Hepatocyte (in vitro differentiated cells): ENCODE results near the gene TEX14. TPM values are rescaled to one million over a fixed set of nuclear protein-coding genes. Genes with fewer than 3 reads are reported as not detected.

Source experiments
- DNase-seq: peaks from one replicate; pipeline ENCODE4 v3.0.0-alpha.2; 2016; ENCODE audit warnings: low spot score
- H2AFZ ChIP-seq: fragments of 200-600 bp; sonication (generic); 2 replicates; pipeline ENCODE4 v1.6.0; 2016; ENCODE audit warnings: antibody characterized with exemption, mild to moderate bottlenecking
- H3K27ac ChIP-seq: fragments of 200-600 bp; sonication (generic); 2 replicates; pipeline ENCODE4 v1.5.1; 2016; ENCODE audit warnings: mild to moderate bottlenecking
- H3K27me3 ChIP-seq: fragments of 200-600 bp; sonication (generic); 2 replicates; pipeline ENCODE4 v1.6.1; 2016
- H3K36me3 ChIP-seq: fragments of 200-600 bp; sonication (generic); replicated peaks from 2 replicates; pipeline ENCODE4 v1.5.1; 2016; ENCODE audit warnings: low read depth; ENCODE audit not compliant: insufficient read depth
- H3K4me1 ChIP-seq: fragments of 200-600 bp; sonication (generic); 2 replicates; pipeline ENCODE4 v1.5.1; 2016; ENCODE audit warnings: mild to moderate bottlenecking, moderate library complexity; ENCODE audit not compliant: insufficient read depth
- H3K4me2 ChIP-seq: fragments of 200-600 bp; sonication (generic); 2 replicates; pipeline ENCODE4 v1.6.0; 2016
- H3K4me3 ChIP-seq: fragments of 200-600 bp; sonication (generic); 2 replicates; pipeline ENCODE4 v1.5.1; 2016; ENCODE audit warnings: mild to moderate bottlenecking
- H3K79me2 ChIP-seq: fragments of 200-600 bp; sonication (generic); 2 replicates; pipeline ENCODE4 v1.6.0; 2017; ENCODE audit warnings: mild to moderate bottlenecking
- H3K9me2 ChIP-seq: fragments of 200-600 bp; sonication (generic); replicated peaks from 2 replicates; pipeline ENCODE4 v1.6.0; 2017; ENCODE audit warnings: mild to moderate bottlenecking; ENCODE audit not compliant: insufficient read depth
- H3K9me3 ChIP-seq: fragments of 200-600 bp; sonication (generic); 2 replicates; pipeline ENCODE4 v1.5.1; 2016; ENCODE audit warnings: low read depth, mild to moderate bottlenecking
- H4K20me1 ChIP-seq: fragments of 200-600 bp; sonication (generic); 2 replicates; pipeline ENCODE4 v1.6.0; 2016; ENCODE audit warnings: mild to moderate bottlenecking; ENCODE audit not compliant: insufficient read depth, poor library complexity, severe bottlenecking
- EZH2 ChIP-seq: fragments of 200-600 bp; sonication (generic); IDR thresholded peaks from 2 replicates; pipeline ENCODE4 v1.6.1; 2016; ENCODE audit warnings: antibody characterized with exemption, mild to moderate bottlenecking, borderline replicate concordance
- EZH2phosphoT487 ChIP-seq: fragments of 200-600 bp; sonication (generic); IDR thresholded peaks from one replicate; pipeline ENCODE4 v1.6.1; 2018; ENCODE audit warnings: antibody characterized with exemption, mild to moderate bottlenecking, low read depth, moderate library complexity; ENCODE audit not compliant: unreplicated experiment, severe bottlenecking
- WGBS: methylation state at CpG from one replicate; pipeline ENCODE4 v1.1.6; 2016; ENCODE audit warnings: low lambda C conversion rate; ENCODE audit errors: missing lambda C conversion rate; 5-methylcytosine and 5-hydroxymethylcytosine counted together
- polyA plus RNA-seq: library from polyadenylated mRNA; unstranded; fragments of >200 nt; fragmentation: Nextera tagmentation; extraction: Ambion mirVana; gene quantifications from 2 replicates; pipeline ENCODE4 v1.2.1, GENCODE V29; 2016
- total RNA-seq: library from RNA; depleted of rRNA; stranded (reverse); fragments of >200 nt; gene quantifications from 2 replicates; pipeline ENCODE4 v1.2.3, GENCODE V29; 2014
- TF ChIP-seq, protein P1 (sequence below): fragments of 200-600 bp; sonication (generic); IDR thresholded peaks from 2 replicates; pipeline ENCODE4 v1.5.1; 2016; ENCODE audit warnings: antibody characterized with exemption, mild to moderate bottlenecking; ENCODE audit not compliant: poor library complexity

The TEX14 gene
- total and polyA plus RNA-seq, 2 experiments from 2014 or later: 0.07 TPM; not detected in 1

DNA sequence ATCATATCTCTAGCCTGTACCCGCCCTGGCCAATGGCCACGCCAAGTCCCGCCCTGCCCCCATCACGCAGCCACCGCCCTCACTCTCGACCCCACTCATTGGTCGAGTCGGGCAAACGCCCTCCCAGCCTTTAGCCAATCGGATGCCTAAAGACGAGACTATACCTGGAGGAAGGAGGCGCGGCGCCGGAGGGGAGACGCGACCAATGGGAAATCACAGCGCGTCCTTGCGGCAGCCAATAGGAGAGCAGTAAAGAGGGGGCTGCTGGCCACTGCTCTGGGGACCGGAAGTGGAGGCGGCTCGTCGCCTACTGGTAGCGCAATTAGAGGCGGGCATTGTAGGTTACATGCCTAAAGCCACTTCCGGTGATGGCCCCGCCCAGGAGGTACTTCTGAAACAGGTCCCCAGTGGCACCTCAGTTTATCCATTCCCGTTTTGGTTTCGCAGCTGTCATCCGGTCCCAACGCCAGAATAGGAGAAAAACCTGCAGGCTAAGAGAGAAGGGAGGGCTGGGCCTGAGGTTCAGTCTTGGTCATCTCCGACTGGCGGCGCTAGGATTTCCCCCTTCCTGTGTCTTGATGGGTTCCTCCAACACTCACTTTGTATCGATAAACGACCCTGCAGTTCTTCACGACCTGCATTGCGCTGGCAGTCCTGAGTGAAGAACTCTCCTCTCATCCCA lies 173.8 kb downstream of the TEX14 start:
- no peaks in the 10 kb centered on the region for H4K20me1 ChIP-seq
- H3K4me3 ChIP-seq: peak overlapping the region; percentile 23
- no peaks in the 10 kb centered on the region for H3K36me3 ChIP-seq
- no peaks in the 10 kb centered on the region for H3K9me3 ChIP-seq
- WGBS: under 1% methylated on average over 39 of the region's 39 CpGs
- H3K27ac ChIP-seq: peak overlapping the region; percentile 89
- H3K9me2 ChIP-seq: no peaks in the 10 kb centered on the region
- peak overlapping the region; percentile 79 for H2AFZ ChIP-seq
- H3K79me2 ChIP-seq: peaks cover 29% of the 10 kb centered on the region
- no peaks in the 10 kb centered on the region for H3K27me3 ChIP-seq
- peaks cover 20% of the 10 kb centered on the region for H3K4me1 ChIP-seq
- peak; percentile 100 for DNase-seq
- peak overlapping the region; percentile 78 for H3K4me2 ChIP-seq
- TF ChIP-seq, protein P1, sequence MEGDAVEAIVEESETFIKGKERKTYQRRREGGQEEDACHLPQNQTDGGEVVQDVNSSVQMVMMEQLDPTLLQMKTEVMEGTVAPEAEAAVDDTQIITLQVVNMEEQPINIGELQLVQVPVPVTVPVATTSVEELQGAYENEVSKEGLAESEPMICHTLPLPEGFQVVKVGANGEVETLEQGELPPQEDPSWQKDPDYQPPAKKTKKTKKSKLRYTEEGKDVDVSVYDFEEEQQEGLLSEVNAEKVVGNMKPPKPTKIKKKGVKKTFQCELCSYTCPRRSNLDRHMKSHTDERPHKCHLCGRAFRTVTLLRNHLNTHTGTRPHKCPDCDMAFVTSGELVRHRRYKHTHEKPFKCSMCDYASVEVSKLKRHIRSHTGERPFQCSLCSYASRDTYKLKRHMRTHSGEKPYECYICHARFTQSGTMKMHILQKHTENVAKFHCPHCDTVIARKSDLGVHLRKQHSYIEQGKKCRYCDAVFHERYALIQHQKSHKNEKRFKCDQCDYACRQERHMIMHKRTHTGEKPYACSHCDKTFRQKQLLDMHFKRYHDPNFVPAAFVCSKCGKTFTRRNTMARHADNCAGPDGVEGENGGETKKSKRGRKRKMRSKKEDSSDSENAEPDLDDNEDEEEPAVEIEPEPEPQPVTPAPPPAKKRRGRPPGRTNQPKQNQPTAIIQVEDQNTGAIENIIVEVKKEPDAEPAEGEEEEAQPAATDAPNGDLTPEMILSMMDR: no peak
- TF ChIP-seq EZH2phosphoT487 (no peak), EZH2 (no peak)

DNA sequence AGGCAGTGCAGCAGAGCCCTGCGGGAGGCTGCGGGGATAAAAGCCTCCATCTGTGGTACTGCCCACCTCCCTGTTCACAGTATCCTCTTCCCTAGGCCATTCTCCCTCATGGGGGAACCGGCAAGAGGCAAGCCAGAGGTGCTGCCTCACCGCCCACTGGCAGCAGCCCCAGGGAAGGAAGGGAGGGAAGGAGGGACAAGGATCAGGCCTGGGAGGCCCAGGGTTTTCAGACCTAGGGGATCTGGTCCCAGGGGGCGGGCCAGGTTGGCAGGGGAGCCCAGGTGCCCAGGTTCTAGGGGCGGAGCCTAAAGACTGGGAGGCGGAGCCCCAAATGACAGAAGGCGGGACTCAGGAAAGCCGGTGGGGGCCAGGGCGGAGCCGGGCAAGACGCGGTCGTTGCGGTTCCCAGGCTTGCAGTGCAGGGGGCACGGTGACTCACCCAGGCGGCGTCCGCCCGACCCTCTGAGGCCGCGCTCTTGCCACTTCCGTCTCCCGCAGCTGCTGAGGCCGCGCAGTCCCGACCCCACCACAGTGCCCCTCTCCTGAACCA lies 174.4 kb downstream of the TEX14 start:
- WGBS: 4% methylated on average over 22 of the region's 27 CpGs
- Histone ChIP-seq H2AFZ (peak overlapping the region; percentile 3), H3K9me2 (no peaks in the 10 kb centered on the region), H3K4me3 (peak overlapping the region; percentile 39), H3K4me2 (peak overlapping the region; percentile 81), H3K27ac (peak overlapping the region; percentile 94), H3K79me2 (peaks cover 35% of the 10 kb centered on the region), H3K4me1 (peaks cover 20% of the 10 kb centered on the region), H3K9me3 (no peaks in the 10 kb centered on the region), H4K20me1 (no peaks in the 10 kb centered on the region), H3K27me3 (no peaks in the 10 kb centered on the region), H3K36me3 (no peaks in the 10 kb centered on the region)
- no peak for DNase-seq
- no peak for TF ChIP-seq EZH2
- no peak for TF ChIP-seq EZH2phosphoT487
- TF ChIP-seq, protein P1: no peak

DNA sequence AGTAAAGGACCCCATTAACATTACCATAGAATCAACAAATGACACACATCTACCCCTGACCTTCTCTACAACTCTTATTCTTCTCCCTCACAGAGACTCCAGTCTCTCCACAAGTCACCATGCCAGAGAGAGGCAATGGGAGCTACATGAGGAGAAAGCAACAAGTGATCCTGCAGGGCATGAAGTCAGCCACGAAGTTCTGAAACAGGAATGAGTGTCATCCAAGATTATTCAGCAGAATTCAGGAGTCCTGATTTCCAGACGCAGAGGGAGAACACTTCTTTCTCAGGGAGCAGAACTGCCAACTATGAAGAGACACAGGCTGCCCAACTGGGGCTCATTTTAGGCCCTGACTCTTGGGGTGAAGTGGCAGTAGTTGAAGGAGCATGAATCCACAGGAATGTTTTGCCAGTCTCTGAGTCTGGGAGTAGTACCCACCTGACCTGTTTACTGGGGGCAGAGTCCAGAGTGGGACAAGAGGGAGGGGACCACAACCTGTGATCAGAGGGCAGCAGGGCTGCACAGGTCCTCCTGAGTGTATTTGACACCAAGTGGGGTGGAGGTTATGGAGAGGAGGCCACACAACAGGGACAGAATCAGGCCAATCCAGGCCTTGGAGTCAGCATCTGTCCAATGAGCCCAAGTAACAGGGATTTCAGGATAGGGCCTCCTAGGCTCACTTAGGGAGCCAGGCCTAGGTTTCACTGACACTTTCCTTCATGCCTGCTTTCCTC lies 175.0 kb downstream of the TEX14 start:
- Histone ChIP-seq H3K4me1 (peaks cover 20% of the 10 kb centered on the region), H3K4me2 (peak overlapping the region; percentile 81), H3K9me2 (no peaks in the 10 kb centered on the region), H4K20me1 (peaks cover 1% of the 10 kb centered on the region), H3K79me2 (peaks cover 39% of the 10 kb centered on the region), H3K36me3 (no peaks in the 10 kb centered on the region), H2AFZ (peak overlapping the region; percentile 3), H3K4me3 (peak overlapping the region; percentile 39), H3K9me3 (no peaks in the 10 kb centered on the region), H3K27me3 (no peaks in the 10 kb centered on the region), H3K27ac (peak overlapping the region; percentile 94)
- 56% methylated on average over 2 of the region's 2 CpGs for WGBS
- TF ChIP-seq EZH2phosphoT487: no peak
- TF ChIP-seq EZH2: no peak
- TF ChIP-seq, protein P1: no peak
- peak; percentile 67 for DNase-seq
